Stimulated activated CD4-positive, alpha-beta T cell treated with anti-CD3 and anti-CD28 coated beads, Interleukin-12 subunit alpha, Interleukin-12 subunit beta, amount 100 ng/mL, for 48 hours (primary cell): ENCODE measurements around the gene HABP2.

Experiments used
- DNase-seq, 3 donors: peaks; one replicate each; pipeline ENCODE4 v3.0.0-alpha.2; 2020; ENCODE audit warnings: low read depth in 2 of 3, low spot score in 1 of 3

Gene HABP2

GRCh38 chr10:113525713-113526112, 27.1 kb upstream of the HABP2 start:
- no peak for DNase-seq

GRCh38 chr10:113527211-113527906, 25.5 kb upstream of the HABP2 start:
- no peak for DNase-seq

GRCh38 chr10:113528876-113529275, 24.0 kb upstream of the HABP2 start:
- DNase-seq, result no peak

- no peak for DNase-seq
These were observed 23.3 kb upstream of the HABP2 start for GRCh38 chr10:113529575-113529974.

- no peak for DNase-seq
These were observed 22.4 kb upstream of the HABP2 start for GRCh38 chr10:113530476-113530875.

GRCh38 chr10:113532724-113533123, 20.1 kb upstream of the HABP2 start:
- DNase-seq, result no peak

- DNase-seq, result no peak
These were observed 19.1 kb upstream of the HABP2 start for GRCh38 chr10:113533801-113534200.

GRCh38 chr10:113534423-113534822, 18.4 kb upstream of the HABP2 start:
- DNase-seq, result no peak

- no peak for DNase-seq
These were observed 15.2 kb upstream of the HABP2 start for GRCh38 chr10:113537672-113538071.

GRCh38 chr10:113538151-113538550, 14.7 kb upstream of the HABP2 start:
- DNase-seq, result no peak

- no peak for DNase-seq
These were observed 13.1 kb upstream of the HABP2 start for GRCh38 chr10:113539789-113540188.

- no peak for DNase-seq
These were observed 11.9 kb upstream of the HABP2 start for GRCh38 chr10:113540845-113541548.

GRCh38 chr10:113541549-113541927, 11.3 kb upstream of the HABP2 start:
- no peak for DNase-seq

- no peak for DNase-seq
These were observed 9.5 kb upstream of the HABP2 start for GRCh38 chr10:113543107-113543955.

- DNase-seq, result no peak
These were observed 8.5 kb upstream of the HABP2 start for GRCh38 chr10:113544392-113544791.

GRCh38 chr10:113547426-113547825, 5.4 kb upstream of the HABP2 start:
- DNase-seq, result no peak

- DNase-seq, result no peak
These were observed 3.0 kb upstream of the HABP2 start for GRCh38 chr10:113549856-113550255.

GRCh38 chr10:113550365-113550764, 2.5 kb upstream of the HABP2 start:
- no peak for DNase-seq

GRCh38 chr10:113552014-113552413, 839 bp upstream of the HABP2 start:
- DNase-seq, result no peak

- no peak for DNase-seq
These were observed 296 bp downstream of the HABP2 start for GRCh38 chr10:113553149-113553548.

- no peak for DNase-seq
These were observed 1.4 kb downstream of the HABP2 start for GRCh38 chr10:113554214-113554613.

- DNase-seq, result no peak
These were observed 2.4 kb downstream of the HABP2 start for GRCh38 chr10:113555245-113555644.
